Measurements from ENCODE around the gene TLL1. TPM values are rescaled to one million over a fixed set of nuclear protein-coding genes. Genes with fewer than 3 reads are reported as not detected.

Gene TLL1
- total and polyA plus RNA-seq, 10 donors = 0.07 to 1.1 (median 0.21) TPM

GRCh38 chr4:165929662-165930061, 56.6 kb downstream of the TLL1 start:
- no peaks in the 10 kb centered on the region for H3K27me3 ChIP-seq (replicated peaks in 1 of 7)
- H3K4me3 ChIP-seq = no peak overlapping the region
- TF ChIP-seq POLR2AphosphoS5 (IDR thresholded peaks at IDR 0.05) (no peak), POLR2A (IDR thresholded peaks at IDR 0.05) (no peak), CTCF (IDR thresholded peaks at IDR 0.05 in 8 of 11, conservative IDR thresholded peaks at IDR 0.05 in 3 of 11) (no peak)
- H3K4me1 ChIP-seq = no peaks in the 10 kb centered on the region
- intact Hi-C loops (cut with DNase I; ENCODE audit: low total_unique reads) = no loop called here
- no peak for DNase-seq
- no peaks in the 10 kb centered on the region for H3K36me3 ChIP-seq
- no peaks in the 10 kb centered on the region for H3K9me3 ChIP-seq
- WGBS, 5 donors = 62 to 82% (median 69%) methylated on average over 2 of the region's 2 CpGs
- H3K27ac ChIP-seq = no peak overlapping the region

- H3K27me3 ChIP-seq (replicated peaks in 1 of 7) = no peaks in the 10 kb centered on the region
- H3K27ac ChIP-seq = no peak overlapping the region
- intact Hi-C loops (cut with DNase I; ENCODE audit: low total_unique reads) = no loop called here
- no peaks in the 10 kb centered on the region for H3K4me1 ChIP-seq
- no peak for DNase-seq
- no peaks in the 10 kb centered on the region for H3K9me3 ChIP-seq
- TF ChIP-seq CTCF (IDR thresholded peaks at IDR 0.05 in 8 of 11, conservative IDR thresholded peaks at IDR 0.05 in 3 of 11) = no peak
- no peak for TF ChIP-seq POLR2AphosphoS5 (IDR thresholded peaks at IDR 0.05)
- no peak for TF ChIP-seq POLR2A (IDR thresholded peaks at IDR 0.05)
- H3K4me3 ChIP-seq = no peak overlapping the region
- H3K36me3 ChIP-seq = no peaks in the 10 kb centered on the region
- 84 to 97% (median 88%) methylated on average over 5 of the region's 5 CpGs for WGBS, 5 donors
These were observed 58.7 kb downstream of the TLL1 start for GRCh38 chr4:165931741-165932140.

GRCh38 chr4:165944900-165945299, 71.9 kb downstream of the TLL1 start:
- Histone ChIP-seq H3K36me3 (no peaks in the 10 kb centered on the region), H3K27ac (no peak overlapping the region), H3K27me3 (replicated peaks in 1 of 7) (no peaks in the 10 kb centered on the region), H3K4me3 (no peak overlapping the region), H3K4me1 (no peaks in the 10 kb centered on the region), H3K9me3 (peaks cover 0 to 11% (median 3%) of the 10 kb centered on the region in 8 donors)
- DNase-seq = no peak
- TF ChIP-seq CTCF (IDR thresholded peaks at IDR 0.05 in 8 of 11, conservative IDR thresholded peaks at IDR 0.05 in 3 of 11) (no peak), POLR2AphosphoS5 (IDR thresholded peaks at IDR 0.05) (no peak), POLR2A (IDR thresholded peaks at IDR 0.05) (no peak)
- 80 to 95% (median 84%) methylated on average over 4 of the region's 4 CpGs for WGBS, 5 donors
- intact Hi-C loops (cut with DNase I; ENCODE audit: low total_unique reads) = no loop called here

GRCh38 chr4:165945991-165946390, 73.0 kb downstream of the TLL1 start:
- Histone ChIP-seq H3K4me3 (no peak overlapping the region), H3K27me3 (replicated peaks in 1 of 7) (no peaks in the 10 kb centered on the region), H3K27ac (no peak overlapping the region), H3K9me3 (peaks cover 0 to 11% (median 3%) of the 10 kb centered on the region in 8 donors), H3K4me1 (no peaks in the 10 kb centered on the region), H3K36me3 (no peaks in the 10 kb centered on the region)
- 73 to 87% (median 81%) methylated on average over 3 of the region's 3 CpGs for WGBS, 5 donors
- intact Hi-C loops (cut with DNase I; ENCODE audit: low total_unique reads) = no loop called here
- no peak for DNase-seq
- TF ChIP-seq POLR2AphosphoS5 (IDR thresholded peaks at IDR 0.05) (no peak), CTCF (IDR thresholded peaks at IDR 0.05 in 8 of 11, conservative IDR thresholded peaks at IDR 0.05 in 3 of 11) (no peak), POLR2A (IDR thresholded peaks at IDR 0.05) (no peak)

Measured in spleen (tissue), 11 donors.